B cell (primary cell): ENCODE measurements around the gene BCAR1.

Experiments
- EZH2 ChIP-seq: IDR thresholded peaks from 2 replicates; pipeline ENCODE4 v1.6.1; 2012; ENCODE audit warnings: borderline replicate concordance, low read depth, mild to moderate bottlenecking, moderate library complexity, low read length; ENCODE audit not compliant: insufficient read depth, poor library complexity, severe bottlenecking
- TF ChIP-seq, protein P1 (sequence below): fragments of 200-600 bp; IDR thresholded peaks from one replicate; pipeline ENCODE4 v1.8.0; 2022; ENCODE audit warnings: antibody characterized with exemption, mild to moderate bottlenecking

DNA sequence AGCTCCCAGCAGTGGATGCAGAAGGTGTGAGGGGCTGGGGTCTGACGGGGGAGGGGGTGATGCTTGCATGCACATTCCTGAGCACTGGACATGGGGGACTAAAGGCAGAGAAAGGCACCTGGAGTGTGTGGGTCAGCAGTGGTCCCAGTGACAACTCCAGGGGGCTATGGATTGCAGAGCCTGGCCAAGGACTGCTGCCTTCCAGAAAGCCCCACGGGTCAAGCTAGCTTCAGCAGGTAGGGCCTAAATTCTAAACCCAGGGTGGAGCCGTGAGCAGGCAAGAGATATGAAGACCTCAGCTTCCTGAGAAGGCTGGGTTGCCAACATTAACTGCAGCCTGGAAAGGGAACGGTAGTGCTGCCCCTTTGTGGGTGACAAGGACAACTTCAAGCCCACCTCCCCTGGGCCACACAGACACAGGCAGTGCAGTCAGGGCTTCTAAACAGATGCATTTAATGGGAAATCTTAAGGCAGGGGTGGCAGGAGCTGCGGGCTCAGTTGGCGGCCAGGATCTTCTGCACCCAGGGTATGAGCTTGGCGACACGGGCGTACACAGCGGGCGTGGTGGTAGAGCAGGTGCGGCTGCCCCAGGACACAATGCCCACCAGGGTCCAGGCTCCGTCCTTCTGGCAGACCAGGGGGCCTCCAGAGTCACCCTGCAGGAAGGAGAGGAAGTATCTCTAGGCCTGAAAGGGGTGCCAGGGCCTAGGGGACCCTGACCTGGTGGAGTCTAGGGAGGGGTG is 47.6 kb downstream of the BCAR1 start:
- TF ChIP-seq, protein P1, sequence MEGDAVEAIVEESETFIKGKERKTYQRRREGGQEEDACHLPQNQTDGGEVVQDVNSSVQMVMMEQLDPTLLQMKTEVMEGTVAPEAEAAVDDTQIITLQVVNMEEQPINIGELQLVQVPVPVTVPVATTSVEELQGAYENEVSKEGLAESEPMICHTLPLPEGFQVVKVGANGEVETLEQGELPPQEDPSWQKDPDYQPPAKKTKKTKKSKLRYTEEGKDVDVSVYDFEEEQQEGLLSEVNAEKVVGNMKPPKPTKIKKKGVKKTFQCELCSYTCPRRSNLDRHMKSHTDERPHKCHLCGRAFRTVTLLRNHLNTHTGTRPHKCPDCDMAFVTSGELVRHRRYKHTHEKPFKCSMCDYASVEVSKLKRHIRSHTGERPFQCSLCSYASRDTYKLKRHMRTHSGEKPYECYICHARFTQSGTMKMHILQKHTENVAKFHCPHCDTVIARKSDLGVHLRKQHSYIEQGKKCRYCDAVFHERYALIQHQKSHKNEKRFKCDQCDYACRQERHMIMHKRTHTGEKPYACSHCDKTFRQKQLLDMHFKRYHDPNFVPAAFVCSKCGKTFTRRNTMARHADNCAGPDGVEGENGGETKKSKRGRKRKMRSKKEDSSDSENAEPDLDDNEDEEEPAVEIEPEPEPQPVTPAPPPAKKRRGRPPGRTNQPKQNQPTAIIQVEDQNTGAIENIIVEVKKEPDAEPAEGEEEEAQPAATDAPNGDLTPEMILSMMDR: no peak
- no peak for TF ChIP-seq EZH2
